ENCODE measurements around the gene SFMBT2.

The SFMBT2 gene

GRCh38 chr10:7359954-7360353 is 50.9 kb downstream of the SFMBT2 start:
- no peaks in the 10 kb centered on the region for H3K9me3 ChIP-seq (ENCODE audit: control insufficient read depth, insufficient read depth, low read length)
- H3K9ac ChIP-seq (ENCODE audit: low read depth, low read length): no peak overlapping the region
- H3K4me3 ChIP-seq (ENCODE audit: low read depth, low read length): no peak overlapping the region
- H3K36me3 ChIP-seq (ENCODE audit: control insufficient read depth, insufficient read depth, low read length): no peaks in the 10 kb centered on the region
- H3K27me3 ChIP-seq (ENCODE audit: control insufficient read depth, insufficient read depth, low read length): no peaks in the 10 kb centered on the region
- no peaks in the 10 kb centered on the region for H3K4me1 ChIP-seq (ENCODE audit: control insufficient read depth, insufficient read depth, low read length)

DNA sequence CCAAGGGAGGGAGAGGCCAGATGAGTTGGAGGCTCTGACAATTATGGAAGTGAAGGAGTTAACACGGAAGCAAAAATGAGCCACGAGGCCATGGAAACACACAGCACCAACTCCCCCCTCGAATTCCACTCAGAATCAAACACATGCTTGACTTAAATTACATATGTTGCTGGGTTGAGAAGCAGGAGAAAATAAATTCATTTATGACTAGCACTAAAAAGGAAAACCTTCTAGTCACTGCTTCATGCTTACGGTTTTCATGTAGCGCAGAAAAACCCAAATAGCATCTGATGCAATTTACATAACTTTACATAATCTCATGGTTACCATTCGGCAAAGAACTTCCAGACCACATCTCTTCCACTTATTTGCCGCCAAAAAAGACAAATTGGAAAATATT is 51.5 kb downstream of the SFMBT2 start:
- Histone ChIP-seq H3K36me3 (ENCODE audit: control insufficient read depth, insufficient read depth, low read length) (no peaks in the 10 kb centered on the region), H3K4me1 (ENCODE audit: control insufficient read depth, insufficient read depth, low read length) (no peaks in the 10 kb centered on the region), H3K9me3 (ENCODE audit: control insufficient read depth, insufficient read depth, low read length) (no peaks in the 10 kb centered on the region), H3K27me3 (ENCODE audit: control insufficient read depth, insufficient read depth, low read length) (no peaks in the 10 kb centered on the region), H3K9ac (ENCODE audit: low read depth, low read length) (no peak overlapping the region), H3K4me3 (ENCODE audit: low read depth, low read length) (no peak overlapping the region)

DNA sequence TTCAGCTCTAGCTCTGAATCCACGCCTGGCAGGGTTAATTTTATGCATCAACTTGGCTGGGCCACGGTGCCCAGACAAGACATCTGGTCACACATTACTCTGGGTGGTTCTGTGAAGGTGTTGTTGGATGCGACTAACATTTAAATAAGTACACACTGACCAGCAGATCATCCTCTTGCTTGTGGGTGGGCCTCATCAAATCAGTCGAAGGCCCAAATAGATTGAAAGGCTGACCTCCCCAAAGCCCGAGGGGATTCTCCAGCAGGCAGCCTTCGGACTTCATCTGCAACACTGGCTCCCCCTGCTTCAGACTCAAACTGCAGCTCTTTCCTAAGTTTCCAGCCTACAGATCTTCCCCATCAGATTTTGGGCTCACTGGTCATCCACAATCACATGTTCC is 53.6 kb downstream of the SFMBT2 start:
- Histone ChIP-seq H3K36me3 (ENCODE audit: control insufficient read depth, insufficient read depth, low read length) (no peaks in the 10 kb centered on the region), H3K9ac (ENCODE audit: low read depth, low read length) (no peak overlapping the region), H3K4me1 (ENCODE audit: control insufficient read depth, insufficient read depth, low read length) (no peaks in the 10 kb centered on the region)

DNA sequence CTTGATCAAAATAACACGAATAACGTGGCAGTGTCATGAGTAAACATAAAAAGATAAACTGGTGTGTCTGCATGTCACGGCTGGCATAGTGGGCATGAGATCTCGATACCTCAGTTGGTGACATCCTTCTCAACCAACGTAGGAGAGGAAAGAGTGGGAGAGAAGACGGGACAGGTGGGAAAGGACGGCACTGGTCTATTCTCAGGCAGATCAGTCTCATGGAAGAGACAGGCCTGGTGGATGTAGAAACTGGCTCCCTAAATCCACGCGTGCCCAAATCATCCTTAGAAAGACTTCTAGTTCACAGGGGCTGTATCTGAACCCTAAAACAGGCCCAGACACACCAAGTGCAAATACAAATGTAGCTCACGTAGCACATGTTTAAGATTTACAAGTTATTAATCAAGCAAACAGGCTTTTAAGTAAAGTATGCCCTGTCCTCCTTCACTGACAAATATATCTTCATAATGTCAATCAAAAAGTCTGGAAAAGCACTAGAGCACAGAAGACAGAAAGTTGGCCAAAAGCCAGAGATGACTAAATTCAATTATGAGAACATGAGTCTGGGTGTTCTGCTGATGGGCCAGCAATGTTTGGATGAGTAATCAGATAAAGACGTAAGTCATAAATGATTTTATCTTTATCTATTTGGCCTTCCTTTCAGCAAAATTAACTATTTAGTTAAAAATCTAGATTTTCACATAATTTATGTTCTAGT is 56.3 kb downstream of the SFMBT2 start:
- no peaks in the 10 kb centered on the region for H3K27me3 ChIP-seq (ENCODE audit: control insufficient read depth, insufficient read depth, low read length)
- no peaks in the 10 kb centered on the region for H3K9me3 ChIP-seq (ENCODE audit: control insufficient read depth, insufficient read depth, low read length)
- no peaks in the 10 kb centered on the region for H3K4me1 ChIP-seq (ENCODE audit: control insufficient read depth, insufficient read depth, low read length)
- H3K4me3 ChIP-seq (ENCODE audit: low read depth, low read length): no peak overlapping the region
- H3K9ac ChIP-seq (ENCODE audit: low read depth, low read length): no peak overlapping the region
- no peaks in the 10 kb centered on the region for H3K36me3 ChIP-seq (ENCODE audit: control insufficient read depth, insufficient read depth, low read length)

More for the DNA sequence above, 53.6 kb downstream of the SFMBT2 start:
- Histone ChIP-seq H3K4me3 (ENCODE audit: low read depth, low read length) (no peak overlapping the region), H3K27me3 (ENCODE audit: control insufficient read depth, insufficient read depth, low read length) (no peaks in the 10 kb centered on the region), H3K9me3 (ENCODE audit: control insufficient read depth, insufficient read depth, low read length) (no peaks in the 10 kb centered on the region)

- Histone ChIP-seq H3K4me3 (ENCODE audit: low read depth, low read length) (no peak overlapping the region), H3K9ac (ENCODE audit: low read depth, low read length) (no peak overlapping the region), H3K36me3 (ENCODE audit: control insufficient read depth, insufficient read depth, low read length) (no peaks in the 10 kb centered on the region), H3K9me3 (ENCODE audit: control insufficient read depth, insufficient read depth, low read length) (no peaks in the 10 kb centered on the region), H3K27me3 (ENCODE audit: control insufficient read depth, insufficient read depth, low read length) (no peaks in the 10 kb centered on the region), H3K4me1 (ENCODE audit: control insufficient read depth, insufficient read depth, low read length) (no peaks in the 10 kb centered on the region)
Measured at GRCh38 chr10:7351894-7352293, 58.9 kb downstream of the SFMBT2 start.

- Histone ChIP-seq H3K9me3 (ENCODE audit: control insufficient read depth, insufficient read depth, low read length) (no peaks in the 10 kb centered on the region), H3K4me3 (ENCODE audit: low read depth, low read length) (no peak overlapping the region), H3K36me3 (ENCODE audit: control insufficient read depth, insufficient read depth, low read length) (no peaks in the 10 kb centered on the region), H3K4me1 (ENCODE audit: control insufficient read depth, insufficient read depth, low read length) (no peaks in the 10 kb centered on the region), H3K27me3 (ENCODE audit: control insufficient read depth, insufficient read depth, low read length) (no peaks in the 10 kb centered on the region), H3K9ac (ENCODE audit: low read depth, low read length) (no peak overlapping the region)
Measured at GRCh38 chr10:7350541-7351195, 60.2 kb downstream of the SFMBT2 start.

- no peaks in the 10 kb centered on the region for H3K9me3 ChIP-seq (ENCODE audit: control insufficient read depth, insufficient read depth, low read length)
- H3K9ac ChIP-seq (ENCODE audit: low read depth, low read length): no peak overlapping the region
- no peaks in the 10 kb centered on the region for H3K27me3 ChIP-seq (ENCODE audit: control insufficient read depth, insufficient read depth, low read length)
- peaks cover 3% of the 10 kb centered on the region for H3K4me1 ChIP-seq (ENCODE audit: control insufficient read depth, insufficient read depth, low read length)
- H3K4me3 ChIP-seq (ENCODE audit: low read depth, low read length): no peak overlapping the region
- H3K36me3 ChIP-seq (ENCODE audit: control insufficient read depth, insufficient read depth, low read length): no peaks in the 10 kb centered on the region
Measured at GRCh38 chr10:7345717-7346116, 65.1 kb downstream of the SFMBT2 start.

DNA sequence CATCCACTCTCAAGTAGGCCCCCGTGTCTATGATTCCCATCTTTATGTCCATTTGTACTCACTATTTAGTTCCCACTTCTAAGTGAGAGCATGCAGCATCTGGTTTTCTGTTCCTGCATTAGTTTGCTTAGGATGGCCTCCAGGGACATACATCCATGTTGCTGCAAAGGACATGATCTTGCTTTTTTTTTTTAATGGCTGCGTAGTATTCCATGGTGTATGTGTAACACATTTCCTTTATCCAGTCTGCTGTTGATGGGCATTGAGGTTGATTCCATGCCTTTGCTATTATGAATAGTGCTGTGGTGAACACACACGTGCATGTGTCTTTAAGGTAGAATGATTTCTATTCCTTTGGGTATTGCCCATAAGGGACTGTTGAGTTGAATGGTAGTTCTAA is 67.8 kb downstream of the SFMBT2 start:
- Histone ChIP-seq H3K9ac (ENCODE audit: low read depth, low read length) (no peak overlapping the region), H3K27me3 (ENCODE audit: control insufficient read depth, insufficient read depth, low read length) (no peaks in the 10 kb centered on the region), H3K36me3 (ENCODE audit: control insufficient read depth, insufficient read depth, low read length) (no peaks in the 10 kb centered on the region), H3K4me1 (ENCODE audit: control insufficient read depth, insufficient read depth, low read length) (peaks cover 3% of the 10 kb centered on the region), H3K4me3 (ENCODE audit: low read depth, low read length) (no peak overlapping the region), H3K9me3 (ENCODE audit: control insufficient read depth, insufficient read depth, low read length) (no peaks in the 10 kb centered on the region)

- H3K27me3 ChIP-seq (ENCODE audit: control insufficient read depth, insufficient read depth, low read length): no peaks in the 10 kb centered on the region
- no peaks in the 10 kb centered on the region for H3K36me3 ChIP-seq (ENCODE audit: control insufficient read depth, insufficient read depth, low read length)
- H3K4me1 ChIP-seq (ENCODE audit: control insufficient read depth, insufficient read depth, low read length): peaks cover 3% of the 10 kb centered on the region
- H3K9me3 ChIP-seq (ENCODE audit: control insufficient read depth, insufficient read depth, low read length): no peaks in the 10 kb centered on the region
- no peak overlapping the region for H3K4me3 ChIP-seq (ENCODE audit: low read depth, low read length)
- no peak overlapping the region for H3K9ac ChIP-seq (ENCODE audit: low read depth, low read length)
Measured at GRCh38 chr10:7340179-7340874, 70.5 kb downstream of the SFMBT2 start.

DNA sequence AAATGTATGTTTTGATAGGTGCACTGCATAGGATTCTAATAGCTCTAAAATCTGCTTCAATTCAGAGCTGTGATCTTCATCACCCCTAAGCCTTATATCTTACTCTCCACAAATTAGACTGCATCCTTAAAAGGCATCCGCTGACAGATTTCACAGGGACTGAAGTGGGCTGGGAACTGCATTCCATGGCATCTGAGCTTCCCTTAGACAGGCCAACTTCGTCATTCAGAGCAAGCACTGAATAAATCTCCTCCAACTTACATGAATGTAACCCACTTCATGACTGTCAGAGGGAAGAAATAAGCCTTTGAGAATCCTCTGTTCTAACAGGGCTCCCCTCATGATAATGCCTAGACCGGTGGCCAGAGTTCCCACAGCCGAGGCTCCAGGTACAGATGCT is 71.3 kb downstream of the SFMBT2 start:
- H3K9ac ChIP-seq (ENCODE audit: low read depth, low read length): no peak overlapping the region
- peaks cover 3% of the 10 kb centered on the region for H3K4me1 ChIP-seq (ENCODE audit: control insufficient read depth, insufficient read depth, low read length)
- no peaks in the 10 kb centered on the region for H3K36me3 ChIP-seq (ENCODE audit: control insufficient read depth, insufficient read depth, low read length)
- no peaks in the 10 kb centered on the region for H3K27me3 ChIP-seq (ENCODE audit: control insufficient read depth, insufficient read depth, low read length)
- no peaks in the 10 kb centered on the region for H3K9me3 ChIP-seq (ENCODE audit: control insufficient read depth, insufficient read depth, low read length)
- no peak overlapping the region for H3K4me3 ChIP-seq (ENCODE audit: low read depth, low read length)

DNA sequence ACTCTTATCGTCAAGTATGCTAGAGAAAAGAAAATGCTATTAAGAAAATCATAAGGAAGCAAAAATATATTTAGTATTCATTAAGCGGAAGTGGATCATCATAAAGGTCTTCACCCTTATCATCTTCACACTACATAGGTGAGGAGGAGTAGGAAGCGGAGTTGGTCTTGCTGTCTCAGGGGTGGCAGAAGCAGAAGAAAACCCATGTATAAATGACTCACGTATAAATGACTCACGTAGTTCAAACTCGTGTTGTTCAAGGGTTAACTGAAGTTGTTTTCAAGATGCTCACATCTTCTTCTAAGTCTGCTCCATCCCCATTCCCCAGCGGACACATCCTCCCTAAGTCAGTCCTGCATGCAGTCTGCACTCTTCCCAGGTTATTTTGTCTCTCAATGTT is 72.4 kb downstream of the SFMBT2 start:
- no peak overlapping the region for H3K9ac ChIP-seq (ENCODE audit: low read depth, low read length)
- H3K4me1 ChIP-seq (ENCODE audit: control insufficient read depth, insufficient read depth, low read length): peaks cover 6% of the 10 kb centered on the region
- no peaks in the 10 kb centered on the region for H3K36me3 ChIP-seq (ENCODE audit: control insufficient read depth, insufficient read depth, low read length)
- H3K27me3 ChIP-seq (ENCODE audit: control insufficient read depth, insufficient read depth, low read length): no peaks in the 10 kb centered on the region
- H3K9me3 ChIP-seq (ENCODE audit: control insufficient read depth, insufficient read depth, low read length): no peaks in the 10 kb centered on the region
- no peak overlapping the region for H3K4me3 ChIP-seq (ENCODE audit: low read depth, low read length)

All from iPS-15b (cell line).